Activated CD8-positive, alpha-beta memory T cell treated with anti-CD3 and anti-CD28 coated beads, Interleukin-2, amount 10 ng/mL, durations not matched to agents 7 days and 5 days (primary cell): ENCODE results near the gene ERBB4. TPM values are rescaled to one million over a fixed set of nuclear protein-coding genes. Genes with fewer than 3 reads are reported as not detected.
"Not testable (repeated sequence)": the region's sequence is repeated elsewhere in the genome, so short reads cannot be mapped to it uniquely, and the experiment has no call there.

Experiments used
- ATAC-seq: fragments of 150-1000 bp; cut with Tn5 transposase; one replicate; pipeline ENCODE4 v1.10.0; 2021; ENCODE audit warnings: moderate library complexity
- CTCF ChIA-PET: fragments of 350-600 bp; sonication (Branson Sonifier 250); formaldehyde crosslinking; loops from one replicate; lab custom pipeline; 2021; ENCODE audit warnings: antibody characterized with exemption; lab: Charles Lee
- DNase-seq: peaks from one replicate; pipeline ENCODE4 v3.0.0-alpha.2; 2020
- H3K27ac Mint-ChIP-seq: one replicate; pipeline ENCODE4 v1.8.0; 2021; ENCODE audit warnings: mild to moderate bottlenecking, mixed read lengths
- H3K27me3 Mint-ChIP-seq: one replicate; pipeline ENCODE4 v1.8.0; 2021; ENCODE audit warnings: mixed read lengths
- H3K36me3 Mint-ChIP-seq: one replicate; pipeline ENCODE4 v1.8.0; 2021; ENCODE audit warnings: mild to moderate bottlenecking, mixed read lengths
- H3K4me1 Mint-ChIP-seq: one replicate; pipeline ENCODE4 v1.8.0; 2021; ENCODE audit warnings: mixed read lengths
- H3K4me3 Mint-ChIP-seq: one replicate; pipeline ENCODE4 v1.8.0; 2021; ENCODE audit warnings: mild to moderate bottlenecking, moderate library complexity, mixed read lengths
- H3K9me3 Mint-ChIP-seq: one replicate; pipeline ENCODE4 v1.8.0; 2022; ENCODE audit warnings: low read depth, mixed read lengths
- total RNA-seq, 2 experiments: library from RNA; stranded (reverse); gene quantifications; one replicate each; pipeline ENCODE4 v1.2.3, GENCODE V29; 2021

The ERBB4 gene
- total RNA-seq, 2 experiments from 2014 or later, result not detected

- CTCF ChIA-PET, result no interaction called here
- no peaks in the 10 kb centered on the region for H3K27me3 Mint-ChIP-seq
- H3K4me3 Mint-ChIP-seq, result no peak overlapping the region
- no peaks in the 10 kb centered on the region for H3K36me3 Mint-ChIP-seq
- DNase-seq (no peak), ATAC-seq (no peak)
- no peak overlapping the region for H3K27ac Mint-ChIP-seq
- no peaks in the 10 kb centered on the region for H3K4me1 Mint-ChIP-seq
- no peaks in the 10 kb centered on the region for H3K9me3 Mint-ChIP-seq
Observed at GRCh38 chr2:212135739-212136138, 402.9 kb downstream of the ERBB4 start.

- ATAC-seq (no peak), DNase-seq (no peak)
- no peaks in the 10 kb centered on the region for H3K36me3 Mint-ChIP-seq
- no peaks in the 10 kb centered on the region for H3K27me3 Mint-ChIP-seq
- no peak overlapping the region for H3K4me3 Mint-ChIP-seq
- H3K4me1 Mint-ChIP-seq, result no peaks in the 10 kb centered on the region
- no peak overlapping the region for H3K27ac Mint-ChIP-seq
- CTCF ChIA-PET, result no interaction called here
- no peaks in the 10 kb centered on the region for H3K9me3 Mint-ChIP-seq
Observed at GRCh38 chr2:212133337-212133736, 405.3 kb downstream of the ERBB4 start.

- no peaks in the 10 kb centered on the region for H3K36me3 Mint-ChIP-seq
- H3K4me1 Mint-ChIP-seq, result no peaks in the 10 kb centered on the region
- H3K4me3 Mint-ChIP-seq, result no peak overlapping the region
- no peaks in the 10 kb centered on the region for H3K27me3 Mint-ChIP-seq
- DNase-seq (no peak), ATAC-seq (no peak)
- CTCF ChIA-PET, result no interaction called here
- H3K9me3 Mint-ChIP-seq, result no peaks in the 10 kb centered on the region
- no peak overlapping the region for H3K27ac Mint-ChIP-seq
Observed at GRCh38 chr2:212124598-212124997, 414.0 kb downstream of the ERBB4 start.

GRCh38 chr2:212119591-212119990 is 419.0 kb downstream of the ERBB4 start:
- no peaks in the 10 kb centered on the region for H3K4me1 Mint-ChIP-seq
- ATAC-seq (no peak), DNase-seq (no peak)
- no peaks in the 10 kb centered on the region for H3K9me3 Mint-ChIP-seq
- H3K4me3 Mint-ChIP-seq, result no peak overlapping the region
- H3K36me3 Mint-ChIP-seq, result no peaks in the 10 kb centered on the region
- H3K27me3 Mint-ChIP-seq, result no peaks in the 10 kb centered on the region
- H3K27ac Mint-ChIP-seq, result no peak overlapping the region
- CTCF ChIA-PET, result no interaction called here

- no peak overlapping the region for H3K4me3 Mint-ChIP-seq
- no peaks in the 10 kb centered on the region for H3K27me3 Mint-ChIP-seq
- DNase-seq (no peak), ATAC-seq (no peak)
- H3K36me3 Mint-ChIP-seq, result no peaks in the 10 kb centered on the region
- CTCF ChIA-PET, result no interaction called here
- peaks cover 1% of the 10 kb centered on the region for H3K9me3 Mint-ChIP-seq
- no peak overlapping the region for H3K27ac Mint-ChIP-seq
- H3K4me1 Mint-ChIP-seq, result no peaks in the 10 kb centered on the region
Observed at GRCh38 chr2:212117926-212118325, 420.7 kb downstream of the ERBB4 start.

- Mint-ChIP-seq H3K27me3 (no peaks in the 10 kb centered on the region), H3K4me1 (no peaks in the 10 kb centered on the region), H3K4me3 (no peak overlapping the region), H3K27ac (no peak overlapping the region), H3K36me3 (no peaks in the 10 kb centered on the region), H3K9me3 (peaks cover 3% of the 10 kb centered on the region)
- CTCF ChIA-PET, result no interaction called here
- DNase-seq (no peak), ATAC-seq (no peak)
Observed at GRCh38 chr2:212114489-212114888, 424.1 kb downstream of the ERBB4 start.

GRCh38 chr2:212112401-212112800 is 426.2 kb downstream of the ERBB4 start:
- Mint-ChIP-seq H3K9me3 (peaks cover 4% of the 10 kb centered on the region), H3K27ac (no peak overlapping the region), H3K4me3 (no peak overlapping the region), H3K4me1 (no peaks in the 10 kb centered on the region), H3K36me3 (no peaks in the 10 kb centered on the region), H3K27me3 (no peaks in the 10 kb centered on the region)
- DNase-seq (no peak), ATAC-seq (no peak)
- CTCF ChIA-PET, result interaction anchor here (0.6 kb wide), 1 partner anchor 34 kb away, joined by 4 read pairs; no protein-coding TSS in a partner anchor

- ATAC-seq (no peak), DNase-seq (no peak)
Observed at GRCh38 chr2:212109792-212110680, 428.6 kb downstream of the ERBB4 start.

GRCh38 chr2:212109217-212109616 is 429.4 kb downstream of the ERBB4 start:
- no peak for ATAC-seq
- Mint-ChIP-seq H3K9me3 (peaks cover 12% of the 10 kb centered on the region), H3K4me3 (no peak overlapping the region), H3K27ac (no peak overlapping the region), H3K36me3 (no peaks in the 10 kb centered on the region), H3K4me1 (no peaks in the 10 kb centered on the region), H3K27me3 (no peaks in the 10 kb centered on the region)
- no peak for DNase-seq
- CTCF ChIA-PET, result no interaction called here

More at GRCh38 chr2:212109792-212110680, 428.6 kb downstream of the ERBB4 start:
- CTCF ChIA-PET, result no interaction called here
- no peaks in the 10 kb centered on the region for H3K36me3 Mint-ChIP-seq
- peaks cover 12% of the 10 kb centered on the region for H3K9me3 Mint-ChIP-seq
- no peak overlapping the region for H3K4me3 Mint-ChIP-seq
- H3K27ac Mint-ChIP-seq, result no peak overlapping the region
- H3K27me3 Mint-ChIP-seq, result no peaks in the 10 kb centered on the region
- no peaks in the 10 kb centered on the region for H3K4me1 Mint-ChIP-seq

GRCh38 chr2:212107989-212108388 is 430.6 kb downstream of the ERBB4 start:
- no peaks in the 10 kb centered on the region for H3K27me3 Mint-ChIP-seq
- H3K27ac Mint-ChIP-seq, result no peak overlapping the region
- DNase-seq (no peak), ATAC-seq (no peak)
- CTCF ChIA-PET, result no interaction called here
- H3K4me3 Mint-ChIP-seq, result no peak overlapping the region
- no peaks in the 10 kb centered on the region for H3K4me1 Mint-ChIP-seq
- no peaks in the 10 kb centered on the region for H3K36me3 Mint-ChIP-seq
- H3K9me3 Mint-ChIP-seq, result peaks cover 12% of the 10 kb centered on the region

- CTCF ChIA-PET, result no interaction called here
- Mint-ChIP-seq H3K4me3 (no peak overlapping the region), H3K27ac (no peak overlapping the region), H3K4me1 (no peaks in the 10 kb centered on the region), H3K9me3 (peaks cover 13% of the 10 kb centered on the region), H3K27me3 (no peaks in the 10 kb centered on the region), H3K36me3 (no peaks in the 10 kb centered on the region)
- ATAC-seq (no peak), DNase-seq (no peak)
Observed at GRCh38 chr2:212107014-212107413, 431.6 kb downstream of the ERBB4 start.

- ATAC-seq, H3K4me3 Mint-ChIP-seq, H3K27me3 Mint-ChIP-seq, DNase-seq, CTCF ChIA-PET, H3K36me3 Mint-ChIP-seq, H3K27ac Mint-ChIP-seq, H3K4me1 Mint-ChIP-seq: not testable (repeated sequence)
- H3K9me3 Mint-ChIP-seq, result peaks cover 13% of the 10 kb centered on the region
Observed at GRCh38 chr2:212106536-212106935, 432.1 kb downstream of the ERBB4 start.

- ATAC-seq (no peak), DNase-seq (no peak)
- Mint-ChIP-seq H3K4me1 (no peaks in the 10 kb centered on the region), H3K36me3 (no peaks in the 10 kb centered on the region), H3K27me3 (no peaks in the 10 kb centered on the region), H3K27ac (no peak overlapping the region), H3K4me3 (no peak overlapping the region), H3K9me3 (peaks cover 5% of the 10 kb centered on the region)
- CTCF ChIA-PET, result no interaction called here
Observed at GRCh38 chr2:212099658-212100057, 438.9 kb downstream of the ERBB4 start.

- Mint-ChIP-seq H3K27me3 (no peaks in the 10 kb centered on the region), H3K4me1 (no peaks in the 10 kb centered on the region), H3K27ac (no peak overlapping the region), H3K36me3 (no peaks in the 10 kb centered on the region), H3K9me3 (peaks cover 5% of the 10 kb centered on the region), H3K4me3 (no peak overlapping the region)
- no peak for DNase-seq
- no peak for ATAC-seq
- CTCF ChIA-PET, result interaction anchor here (1.0 kb wide), 1 partner anchor 13 kb away, joined by 3 read pairs; no protein-coding TSS in a partner anchor
Observed at GRCh38 chr2:212098966-212099365, 439.6 kb downstream of the ERBB4 start.
